ENCODE data around the gene TLE5. TPM values are rescaled to one million over a fixed set of nuclear protein-coding genes. Genes with fewer than 3 reads are reported as not detected.

The TLE5 gene
- polyA plus RNA-seq, 1 donor from 2014 or later, result 153 TPM

- H3K36me3 ChIP-seq (ENCODE audit: insufficient read depth, low read length), result no peaks in the 10 kb centered on the region
- H3K27ac ChIP-seq (ENCODE audit: low read length), result no peak overlapping the region
- no peaks in the 10 kb centered on the region for H3K9me3 ChIP-seq (ENCODE audit: low read length)
- no peak overlapping the region for H2AFZ ChIP-seq (ENCODE audit: low read depth, low read length)
- H3K9ac ChIP-seq (ENCODE audit: low read length), result no peak overlapping the region
- no peak overlapping the region for H3K4me3 ChIP-seq (ENCODE audit: low read length)
- no peak overlapping the region for H3K4me2 ChIP-seq (ENCODE audit: low read length)
- no peaks in the 10 kb centered on the region for H3F3A ChIP-seq (ENCODE audit: insufficient read depth, low read length, poor library complexity, severe bottlenecking)
- no peaks in the 10 kb centered on the region for H3K9me2 ChIP-seq (ENCODE audit: insufficient read depth, low read length)
- H3K79me2 ChIP-seq (replicated peaks; ENCODE audit: insufficient read depth, low read length), result no peaks in the 10 kb centered on the region
- TF ChIP-seq RAD21 (conservative IDR thresholded peaks at IDR 0.05) (no peak), REST (IDR thresholded peaks at IDR 0.05; ENCODE audit: borderline replicate concordance) (no peak)
- no peaks in the 10 kb centered on the region for H4K20me1 ChIP-seq (ENCODE audit: insufficient read depth)
- no peaks in the 10 kb centered on the region for H3K27me3 ChIP-seq (ENCODE audit: insufficient read depth, low read depth, low read length)
These were observed 10.9 kb upstream of the TLE5 start for GRCh38 chr19:3073159-3073563.

DNA sequence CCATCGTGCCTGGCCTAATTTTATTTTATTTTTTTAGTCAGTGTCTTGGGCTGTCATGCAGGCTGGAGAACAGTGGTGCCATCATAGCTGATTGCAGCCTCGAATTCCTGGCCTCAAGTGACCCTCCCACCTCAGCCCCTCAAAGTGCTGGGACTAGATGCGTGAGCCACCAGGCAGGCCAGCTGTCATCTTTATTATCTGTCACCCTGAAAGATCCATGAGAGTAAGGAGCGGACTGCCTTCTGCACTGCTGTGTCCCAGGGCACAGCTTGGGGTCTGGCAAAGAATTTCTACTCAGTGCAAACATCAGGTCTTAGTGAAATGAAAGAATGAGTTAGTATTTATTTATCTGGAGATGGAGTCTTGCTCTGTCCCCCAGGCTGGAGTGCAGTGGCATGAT is 9.5 kb upstream of the TLE5 start:
- Histone ChIP-seq H3K4me2 (ENCODE audit: low read length) (no peak overlapping the region), H3K27me3 (ENCODE audit: insufficient read depth, low read depth, low read length) (no peaks in the 10 kb centered on the region), H3K4me3 (ENCODE audit: low read length) (no peak overlapping the region), H3K9ac (ENCODE audit: low read length) (no peak overlapping the region), H3K79me2 (replicated peaks; ENCODE audit: insufficient read depth, low read length) (no peaks in the 10 kb centered on the region), H3K36me3 (ENCODE audit: insufficient read depth, low read length) (no peaks in the 10 kb centered on the region), H4K20me1 (ENCODE audit: insufficient read depth) (no peaks in the 10 kb centered on the region), H3K9me2 (ENCODE audit: insufficient read depth, low read length) (no peaks in the 10 kb centered on the region), H3F3A (ENCODE audit: insufficient read depth, low read length, poor library complexity, severe bottlenecking) (no peaks in the 10 kb centered on the region), H3K9me3 (ENCODE audit: low read length) (no peaks in the 10 kb centered on the region), H3K27ac (ENCODE audit: low read length) (no peak overlapping the region), H2AFZ (ENCODE audit: low read depth, low read length) (no peak overlapping the region)
- no peak for TF ChIP-seq CTCF (IDR thresholded peaks at IDR 0.05; ENCODE audit: poor library complexity, severe bottlenecking)
- TF ChIP-seq EP300 (conservative IDR thresholded peaks at IDR 0.05; ENCODE audit: poor library complexity, severe bottlenecking), result no peak
- TF ChIP-seq SMC3 (conservative IDR thresholded peaks at IDR 0.05; ENCODE audit: poor library complexity), result no peak
- no peak for TF ChIP-seq MXI1 (conservative IDR thresholded peaks at IDR 0.05; ENCODE audit: poor library complexity, severe bottlenecking)
- no peak for TF ChIP-seq EZH2 (IDR thresholded peaks at IDR 0.05; ENCODE audit: borderline replicate concordance, insufficient read depth, low read length, poor library complexity, severe bottlenecking)
- TF ChIP-seq RAD21 (conservative IDR thresholded peaks at IDR 0.05), result no peak
- no peak for TF ChIP-seq POLR2AphosphoS5 (IDR thresholded peaks at IDR 0.05)
- no peak for TF ChIP-seq REST (IDR thresholded peaks at IDR 0.05; ENCODE audit: borderline replicate concordance)
- no peak for TF ChIP-seq TAF1 (IDR thresholded peaks at IDR 0.05; ENCODE audit: low read depth)
